Activated T-cell treated with anti-CD3 and anti-CD28 coated beads, Interleukin-2, amount 50 U/mL, for 48 hours (primary cell): ENCODE measurements around the gene PI16.
A peak's percentile ranks its signal among the peaks of the same experiment; 100 is the strongest.
"Not testable (repeated sequence)": the region's sequence is repeated elsewhere in the genome, so short reads cannot be mapped to it uniquely, and the experiment has no call there.

Experiments used
- DNase-seq, 2 experiments: peaks; one replicate each; pipeline ENCODE4 v3.0.0-alpha.2; 2020

PI16 gene

GRCh38 chr6:36929607-36930006 is 24.9 kb upstream of the PI16 start:
- no peak for DNase-seq

DNA sequence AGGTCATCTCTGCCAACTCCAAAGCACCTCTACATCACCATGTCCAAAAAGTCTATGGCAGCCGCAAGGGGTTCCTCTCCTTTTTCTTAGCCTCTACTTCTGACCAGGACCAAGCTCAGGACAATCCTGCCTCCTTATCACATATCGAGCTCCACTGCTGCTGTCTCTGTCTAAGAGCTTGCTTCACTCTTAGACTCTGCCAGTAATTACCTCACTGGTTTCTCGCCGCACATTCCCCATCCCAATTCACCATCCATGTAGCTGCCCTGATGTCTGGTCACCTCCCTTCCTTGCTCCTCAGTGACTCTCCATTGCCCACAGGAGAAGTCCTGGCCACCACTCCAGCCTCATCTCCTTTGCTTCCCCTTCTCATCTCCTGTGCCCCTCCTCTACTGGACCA is 24.1 kb upstream of the PI16 start:
- no peak for DNase-seq

- no peak for DNase-seq
Measured at GRCh38 chr6:36933102-36933501, 21.4 kb upstream of the PI16 start.

GRCh38 chr6:36933519-36933918 is 21.0 kb upstream of the PI16 start:
- no peak for DNase-seq

DNA sequence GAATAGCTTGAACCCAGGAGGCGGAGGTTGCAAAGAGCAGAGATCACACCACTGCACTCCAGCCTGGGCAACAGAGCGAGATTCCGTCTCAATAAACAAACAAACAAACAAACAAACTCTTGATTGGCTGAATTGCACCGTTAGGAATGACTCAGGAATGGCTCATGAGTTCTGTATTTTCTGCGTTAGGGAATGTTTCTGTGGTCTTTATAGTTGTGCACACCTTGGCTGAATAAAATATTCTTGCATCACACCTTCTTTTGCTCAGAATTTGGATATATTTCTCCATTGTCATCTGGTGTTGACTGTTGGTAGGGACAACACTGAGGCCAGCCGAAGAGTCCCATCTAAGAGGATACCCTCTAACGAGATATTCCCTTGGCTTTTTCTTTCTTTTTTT is 19.6 kb upstream of the PI16 start:
- DNase-seq = no peak

- no peak for DNase-seq
Measured at GRCh38 chr6:36936824-36937223, 17.7 kb upstream of the PI16 start.

GRCh38 chr6:36937896-36938295 is 16.6 kb upstream of the PI16 start:
- DNase-seq = no peak

DNA sequence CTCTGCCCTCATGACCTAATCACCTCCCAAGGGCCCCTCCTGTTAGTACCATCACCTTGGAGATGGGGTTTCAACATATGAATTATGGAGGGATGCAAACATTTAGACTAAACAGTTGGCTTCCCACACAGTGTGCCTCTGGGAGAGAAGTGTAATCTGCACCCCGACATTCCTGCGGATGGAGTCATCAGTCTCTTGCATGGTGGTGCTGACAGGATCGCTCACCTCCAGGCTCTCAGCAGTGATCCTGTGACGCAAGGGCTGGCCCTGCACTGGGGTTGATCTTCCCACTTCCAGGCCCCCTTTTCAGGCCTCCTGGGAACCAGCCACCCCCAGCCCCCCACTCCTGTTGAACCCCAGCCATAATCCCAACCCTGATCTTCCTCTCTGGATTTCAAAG is 16.0 kb upstream of the PI16 start:
- no peak for DNase-seq

GRCh38 chr6:36939005-36939404 is 15.5 kb upstream of the PI16 start:
- not testable (repeated sequence) for DNase-seq

- DNase-seq = no peak
Measured at GRCh38 chr6:36940027-36940426, 14.5 kb upstream of the PI16 start.

- DNase-seq = not testable (repeated sequence)
Measured at GRCh38 chr6:36941561-36941960, 13.0 kb upstream of the PI16 start.

DNA sequence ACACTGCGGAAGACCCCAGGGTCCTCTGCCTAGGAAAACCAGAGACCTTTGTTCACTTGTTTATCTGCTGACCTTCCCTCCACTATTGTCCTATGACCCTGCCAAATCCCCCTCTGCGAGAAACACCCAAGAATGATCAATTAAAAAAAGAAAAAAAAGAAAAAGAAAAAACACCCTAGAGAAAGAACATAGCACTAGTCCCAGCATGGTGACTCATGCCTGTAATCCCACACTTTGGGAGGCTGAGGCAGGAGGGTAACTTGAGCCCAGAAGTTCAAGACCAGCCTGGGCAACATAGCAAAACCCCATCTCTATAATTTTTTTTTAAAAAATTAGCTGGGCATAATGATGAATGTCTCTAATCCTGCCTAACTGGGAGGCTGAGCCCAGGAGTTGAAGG is 12.2 kb upstream of the PI16 start:
- DNase-seq = not testable (repeated sequence)

GRCh38 chr6:36944650-36945049 is 9.9 kb upstream of the PI16 start:
- no peak for DNase-seq

GRCh38 chr6:36945301-36945700 is 9.2 kb upstream of the PI16 start:
- no peak for DNase-seq

GRCh38 chr6:36946526-36946925 is 8.0 kb upstream of the PI16 start:
- no peak for DNase-seq

DNA sequence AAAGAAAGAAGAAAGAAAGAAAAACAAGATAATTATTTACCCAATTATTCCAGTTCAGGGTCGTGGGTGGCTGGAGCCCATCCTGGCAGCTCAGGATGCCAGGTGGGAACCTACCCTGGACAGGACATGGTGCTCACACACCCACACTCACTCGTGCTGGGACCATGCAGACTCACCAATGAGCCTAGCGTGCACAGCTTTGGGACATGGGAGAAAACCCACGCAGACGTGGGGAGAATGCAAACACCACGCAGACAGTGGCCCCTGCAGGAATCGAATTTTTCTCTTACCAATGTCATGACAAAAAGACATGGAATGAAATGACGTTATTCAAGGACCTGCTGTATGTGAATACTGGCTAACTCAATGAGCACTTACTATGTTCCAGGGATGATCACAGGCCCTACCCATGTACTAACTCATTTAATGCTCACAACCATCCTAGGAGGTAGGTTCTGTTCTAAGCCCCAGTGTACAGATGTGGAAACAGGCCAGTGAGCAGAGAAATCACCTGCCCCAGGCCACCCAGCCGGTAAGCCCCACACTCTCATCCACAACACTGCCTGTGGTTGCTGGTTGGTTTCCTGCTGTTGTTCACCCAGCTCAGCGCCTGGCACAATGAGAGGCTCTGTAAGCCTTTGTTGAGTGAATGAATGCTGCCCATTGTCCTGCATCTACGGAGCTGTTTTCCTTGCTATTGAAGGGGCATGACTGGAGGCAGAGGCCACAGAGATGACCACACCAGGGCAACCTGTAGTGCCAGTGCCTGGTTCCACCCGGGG is 6.8 kb upstream of the PI16 start:
- peak in 1 of 2 experiments; percentile 44 for DNase-seq

DNA sequence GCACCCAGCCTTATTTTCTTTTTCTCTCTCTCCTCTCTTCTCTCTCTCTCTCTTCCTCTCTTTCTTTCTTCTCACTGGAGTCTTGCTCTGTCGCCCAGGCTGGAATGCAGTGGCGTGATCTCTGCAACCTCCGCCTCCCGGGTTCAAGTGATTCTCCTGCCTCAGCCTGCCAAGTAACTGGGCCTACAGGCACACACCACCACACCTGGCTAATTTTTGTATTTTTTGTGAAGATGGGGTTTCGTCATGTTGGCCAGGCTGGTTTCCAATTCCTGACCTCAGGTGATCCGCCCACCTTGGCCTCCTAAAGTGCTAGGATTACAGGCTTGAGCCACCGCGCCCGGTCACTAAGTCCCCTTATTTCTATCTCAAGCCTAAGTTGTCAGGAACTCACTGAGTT is 5.5 kb upstream of the PI16 start:
- not testable (repeated sequence) for DNase-seq

DNA sequence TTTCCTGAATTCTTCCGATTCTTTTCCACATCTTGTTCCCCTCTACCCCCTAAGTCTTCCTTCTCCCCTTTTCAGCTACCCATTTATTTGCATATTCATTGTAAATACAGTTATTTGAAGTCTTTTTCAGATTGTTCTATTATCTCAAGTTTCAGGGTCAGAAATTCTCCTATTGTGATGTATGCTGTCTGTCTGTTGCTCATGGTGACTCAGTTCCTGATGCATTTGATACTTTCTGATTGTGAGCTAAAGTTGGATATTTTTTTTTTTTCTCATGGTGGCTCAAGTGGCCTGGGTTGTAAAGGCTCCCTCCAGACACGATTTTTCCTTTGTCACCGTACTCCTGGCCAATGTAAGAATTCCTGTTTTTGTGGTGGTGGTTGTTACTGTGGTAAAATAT is 4.9 kb upstream of the PI16 start:
- no peak for DNase-seq

DNA sequence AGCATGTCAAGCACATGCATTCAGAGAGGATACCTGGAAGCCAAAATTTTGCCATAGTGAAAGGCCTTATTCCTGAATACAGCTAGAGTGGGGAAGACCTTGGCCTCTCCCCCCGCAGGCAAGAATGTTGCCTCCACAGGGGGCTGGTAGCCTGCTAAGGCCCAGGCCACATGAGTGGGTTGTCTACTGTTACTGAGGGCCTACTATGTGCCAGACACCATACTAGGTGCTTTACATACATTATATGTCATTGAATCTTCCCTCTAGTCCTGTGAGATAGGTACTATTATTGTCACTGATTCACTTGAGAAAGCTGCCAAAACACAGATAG is 642 bp upstream of the PI16 start:
- no peak for DNase-seq

DNA sequence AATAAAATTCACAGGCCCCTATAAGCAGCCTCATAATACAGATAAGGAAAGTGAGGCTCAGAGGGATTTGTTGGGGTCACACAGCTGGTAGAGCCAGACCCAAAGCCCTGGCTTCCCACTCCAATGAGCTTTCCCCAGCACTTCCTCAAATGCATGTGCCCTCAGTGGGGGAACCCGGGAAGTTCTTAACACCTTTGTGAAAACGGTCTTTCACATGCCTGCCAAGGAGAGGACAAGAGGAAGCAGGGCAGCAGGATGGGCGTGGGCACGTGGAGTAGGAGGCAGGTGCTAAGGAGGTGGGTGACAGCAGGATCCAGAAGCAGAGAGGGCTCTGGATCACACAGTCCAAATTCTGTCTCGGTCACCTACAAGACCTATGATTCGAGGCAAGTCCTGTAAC is 598 bp downstream of the PI16 start:
- no peak for DNase-seq

DNA sequence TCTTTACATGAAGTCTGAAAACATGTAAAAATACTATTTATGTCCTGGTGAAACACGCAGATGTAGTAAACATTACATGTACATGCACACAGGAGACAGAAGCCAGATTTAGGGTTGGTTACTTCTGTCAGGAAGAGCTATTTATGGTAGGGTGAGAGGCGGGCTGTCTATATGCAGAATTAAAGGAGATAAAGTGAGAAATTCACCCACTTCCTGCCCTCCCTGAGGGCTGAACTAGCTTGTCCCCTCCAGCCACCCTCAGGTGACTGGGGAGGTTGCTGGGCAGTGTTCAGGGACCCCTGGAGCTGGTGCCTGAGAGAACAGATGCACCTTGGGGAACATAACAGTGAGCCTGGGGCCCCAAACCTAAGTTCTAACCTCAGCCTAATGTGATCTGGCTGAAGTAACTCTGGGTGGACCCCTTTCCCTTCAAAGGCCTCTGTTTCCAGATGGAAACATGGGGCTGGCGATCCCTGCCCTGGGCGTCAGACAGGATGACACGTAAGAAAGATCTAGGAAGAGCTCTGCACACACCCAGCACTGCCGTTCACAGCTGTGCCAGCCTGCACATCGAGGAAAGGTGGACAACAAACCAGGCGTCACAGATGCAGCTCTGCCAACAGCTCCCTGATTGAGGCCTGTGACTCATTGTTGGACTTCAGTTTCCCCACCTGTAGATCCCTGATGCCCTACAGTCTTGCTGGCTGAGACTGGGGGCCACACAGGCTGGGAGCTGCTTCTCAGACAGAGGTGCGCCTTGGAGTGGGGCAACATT is 1.3 kb downstream of the PI16 start:
- no peak for DNase-seq

DNA sequence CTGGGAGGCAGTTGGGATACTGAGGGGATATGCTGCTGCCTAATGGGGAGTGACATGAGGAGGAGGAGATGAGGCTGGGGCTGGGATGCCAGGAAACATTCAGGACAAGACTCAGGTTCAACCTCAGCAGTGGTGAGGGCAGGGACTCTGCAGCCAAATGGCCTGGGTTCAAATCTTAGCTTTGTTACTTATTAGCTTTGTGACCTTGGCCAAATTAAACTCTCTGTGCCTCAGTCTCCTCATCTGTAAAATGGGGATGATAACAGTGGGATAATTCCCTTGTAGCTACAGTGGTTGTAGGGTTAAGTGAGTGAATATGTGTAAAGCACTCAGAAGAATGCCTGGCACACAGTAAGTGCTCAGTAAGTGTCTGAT is 1.9 kb downstream of the PI16 start:
- DNase-seq = no peak

GRCh38 chr6:36957773-36958271 is 3.3 kb downstream of the PI16 start:
- no peak for DNase-seq

DNA sequence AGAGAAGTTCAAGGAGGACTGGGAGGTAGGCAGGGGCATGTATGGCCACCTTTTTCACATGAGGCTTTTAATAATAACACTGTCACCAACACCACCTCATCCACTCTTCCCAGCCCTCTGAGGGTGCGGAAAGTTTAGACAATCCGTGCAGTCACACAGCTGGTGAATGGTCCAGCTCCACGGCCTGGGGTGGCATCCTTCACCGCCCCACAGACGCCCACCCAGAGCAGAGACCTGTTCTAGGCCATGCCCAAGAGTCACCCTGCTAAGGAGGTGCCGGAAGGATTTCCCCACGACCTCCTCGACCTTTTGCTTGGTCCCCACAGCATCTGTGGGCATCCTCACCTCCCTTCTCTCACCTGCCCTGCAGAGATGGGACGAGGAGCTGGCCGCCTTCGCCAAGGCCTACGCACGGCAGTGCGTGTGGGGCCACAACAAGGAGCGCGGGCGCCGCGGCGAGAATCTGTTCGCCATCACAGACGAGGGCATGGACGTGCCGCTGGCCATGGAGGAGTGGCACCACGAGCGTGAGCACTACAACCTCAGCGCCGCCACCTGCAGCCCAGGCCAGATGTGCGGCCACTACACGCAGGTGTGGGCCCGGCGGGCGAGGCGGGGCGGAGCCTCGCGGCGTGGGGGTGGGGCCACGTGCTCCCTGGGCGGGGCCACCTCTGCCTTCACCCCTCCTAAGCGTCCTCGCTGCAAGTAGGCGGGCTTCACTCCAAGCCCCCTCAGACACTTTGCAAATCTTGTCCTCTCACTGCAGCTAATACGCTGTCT is 4.4 kb downstream of the PI16 start:
- DNase-seq = no peak
